SK-N-DZ (cell line): ENCODE results near the gene PPP1R12B.
"Not testable (repeated sequence)": the region's sequence is repeated elsewhere in the genome, so short reads cannot be mapped to it uniquely, and the experiment has no call there.

Experiments
- DNase-seq: peaks from one replicate; pipeline ENCODE4 v3.0.0-alpha.2; 2015; ENCODE audit warnings: low spot score

PPP1R12B gene

DNA sequence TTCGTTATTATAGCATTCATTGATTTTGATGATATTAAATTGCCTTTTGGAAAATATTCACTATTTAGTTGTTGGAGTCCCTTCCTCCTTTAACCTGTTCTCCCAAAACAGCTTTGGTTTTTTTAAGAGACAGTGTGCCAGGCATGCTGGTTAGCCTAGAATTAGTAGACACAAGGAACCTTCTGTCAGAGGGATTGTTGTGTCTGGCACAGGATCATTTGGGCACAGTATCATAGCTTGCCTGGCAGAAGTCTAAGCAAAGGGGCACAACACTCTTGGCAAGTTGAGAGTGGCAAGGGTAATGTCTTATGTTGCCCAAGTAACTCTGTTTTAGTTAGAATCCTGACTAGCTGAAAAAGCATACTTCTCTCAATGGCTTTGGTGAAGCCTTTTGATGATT, 49.9 kb downstream of the PPP1R12B start:
- not testable (repeated sequence) for DNase-seq

- not testable (repeated sequence) for DNase-seq
These were observed 53.3 kb downstream of the PPP1R12B start for GRCh38 chr1:202401771-202402170.

DNA sequence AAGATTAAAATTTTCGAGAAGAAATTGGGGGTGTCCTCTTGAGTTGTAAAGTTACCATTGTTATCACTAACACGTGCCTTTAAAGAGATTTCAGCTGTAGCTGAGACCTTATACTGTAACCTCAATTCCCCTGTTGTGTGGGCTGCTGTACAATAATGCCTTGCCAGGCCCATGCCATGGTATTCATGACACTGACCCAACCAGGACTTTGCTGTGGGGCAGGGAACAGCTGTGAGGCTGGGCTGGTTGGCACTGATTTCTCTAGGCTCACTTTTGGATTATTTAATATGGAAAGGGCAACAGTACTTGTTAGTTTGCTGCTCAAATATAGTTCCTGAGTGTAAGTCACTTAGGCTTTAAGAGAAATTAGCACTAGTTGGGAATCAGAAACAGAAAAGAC, 54.9 kb downstream of the PPP1R12B start:
- not testable (repeated sequence) for DNase-seq

DNA sequence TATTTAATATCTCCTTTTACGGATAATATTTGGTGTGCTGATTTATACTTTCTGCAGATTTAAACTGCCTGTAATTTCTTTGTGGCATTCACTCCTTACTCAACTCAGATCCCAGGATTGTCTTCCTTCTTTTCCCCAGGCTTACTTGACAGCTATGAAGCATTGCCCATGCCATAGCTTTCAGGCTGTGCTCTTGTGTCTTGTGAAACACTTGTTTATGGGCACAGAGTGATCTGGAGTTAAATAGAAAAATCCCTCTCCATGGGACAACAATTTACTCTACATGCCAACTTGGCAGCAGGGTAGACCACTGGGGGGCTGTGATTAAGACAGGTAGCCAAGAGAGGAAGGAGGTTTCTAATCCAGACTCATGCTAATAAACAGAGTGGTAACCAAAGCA, 57.4 kb downstream of the PPP1R12B start:
- DNase-seq: no peak

DNA sequence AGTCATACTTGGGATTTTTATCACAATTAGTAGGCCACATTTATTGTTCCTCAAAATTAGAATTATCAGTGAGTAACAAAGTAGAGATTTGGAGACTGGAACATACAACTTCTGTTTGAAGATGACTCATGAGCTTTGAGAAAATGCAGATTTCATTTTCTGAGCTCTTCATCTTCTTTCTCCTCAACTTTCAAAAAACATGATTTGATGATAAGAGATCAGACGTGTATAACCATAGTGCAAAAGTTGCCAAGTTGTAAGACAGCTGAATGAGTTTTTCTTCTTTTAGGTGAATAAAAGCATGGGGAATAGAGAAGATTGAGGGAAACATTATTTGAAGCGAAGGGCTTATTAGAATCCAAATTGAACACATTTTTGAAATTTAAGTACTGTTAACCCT, 58.4 kb downstream of the PPP1R12B start:
- not testable (repeated sequence) for DNase-seq

- DNase-seq: peak; percentile 26
These were observed 58.9 kb downstream of the PPP1R12B start for GRCh38 chr1:202407378-202407777.

GRCh38 chr1:202410251-202410650, 61.8 kb downstream of the PPP1R12B start:
- not testable (repeated sequence) for DNase-seq

DNA sequence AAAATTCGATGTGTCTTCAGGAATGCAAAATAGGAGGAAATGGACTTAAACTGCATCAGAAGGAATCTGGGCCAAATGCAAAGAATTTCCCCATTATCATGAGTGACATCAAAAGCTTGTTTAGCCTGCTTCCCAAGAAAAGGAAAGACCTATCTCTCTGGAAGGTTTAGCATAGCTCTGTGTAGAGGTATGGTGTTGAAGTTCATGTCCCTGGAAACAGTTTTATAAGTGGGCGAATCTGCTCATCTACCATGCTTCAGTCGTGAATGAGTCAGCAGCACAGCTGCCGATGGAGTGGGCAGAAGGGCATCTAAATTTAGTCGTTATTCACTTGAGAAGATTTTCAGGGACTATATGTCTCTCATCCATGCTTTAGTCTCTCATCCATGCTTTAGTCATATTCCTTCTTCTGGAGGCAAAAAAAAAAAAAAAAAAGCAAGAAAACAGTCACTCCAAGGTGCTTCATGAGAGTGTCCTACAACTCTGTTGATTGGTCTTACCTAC, 62.4 kb downstream of the PPP1R12B start:
- DNase-seq: not testable (repeated sequence)

GRCh38 chr1:202411422-202411821, 62.9 kb downstream of the PPP1R12B start:
- DNase-seq: no peak

DNA sequence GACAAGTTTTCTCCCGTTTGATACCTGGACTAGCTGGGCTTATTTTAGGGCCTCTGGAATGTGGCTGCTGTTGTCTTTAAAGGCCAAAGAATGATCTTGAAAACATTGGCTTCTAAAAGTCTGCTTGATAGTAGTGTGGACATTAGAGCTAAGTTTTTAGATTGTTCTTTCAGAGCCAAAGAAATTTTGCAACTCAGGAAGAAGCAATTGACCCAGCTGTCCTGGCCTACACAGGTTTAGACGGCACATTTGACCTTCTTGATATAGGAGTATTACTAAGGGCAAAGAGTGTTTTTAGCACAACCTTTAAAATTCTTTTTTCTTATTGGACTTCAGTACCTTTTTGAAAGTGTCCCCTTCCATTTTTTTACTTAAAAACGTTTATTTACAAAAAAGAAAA, 63.9 kb downstream of the PPP1R12B start:
- DNase-seq: not testable (repeated sequence)

- DNase-seq: no peak
These were observed 68.1 kb downstream of the PPP1R12B start for GRCh38 chr1:202416641-202417040.

- not testable (repeated sequence) for DNase-seq
These were observed 68.6 kb downstream of the PPP1R12B start for GRCh38 chr1:202417141-202417540.

- DNase-seq: not testable (repeated sequence)
These were observed 69.3 kb downstream of the PPP1R12B start for GRCh38 chr1:202417762-202418201.

DNA sequence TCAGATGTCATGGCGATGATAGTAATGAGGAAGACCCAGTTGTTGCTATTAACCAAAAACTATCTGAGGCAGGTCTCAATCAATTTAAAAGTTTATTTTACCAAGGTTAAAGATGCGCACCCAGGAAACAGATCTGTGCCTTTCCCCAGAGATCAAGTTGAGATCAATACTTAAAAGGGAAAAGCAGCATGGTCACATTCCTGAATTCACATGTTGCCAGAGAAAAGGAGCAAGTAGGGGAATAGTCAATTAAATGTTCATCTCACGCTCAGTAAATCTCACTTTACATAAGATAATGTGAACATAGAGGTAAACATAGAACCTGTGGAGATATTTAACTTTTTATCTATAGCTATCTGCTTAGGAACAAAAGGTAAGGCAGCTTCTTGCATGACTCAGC, 71.2 kb downstream of the PPP1R12B start:
- DNase-seq: not testable (repeated sequence)

- DNase-seq: not testable (repeated sequence)
These were observed 72.1 kb downstream of the PPP1R12B start for GRCh38 chr1:202420422-202421094.

DNA sequence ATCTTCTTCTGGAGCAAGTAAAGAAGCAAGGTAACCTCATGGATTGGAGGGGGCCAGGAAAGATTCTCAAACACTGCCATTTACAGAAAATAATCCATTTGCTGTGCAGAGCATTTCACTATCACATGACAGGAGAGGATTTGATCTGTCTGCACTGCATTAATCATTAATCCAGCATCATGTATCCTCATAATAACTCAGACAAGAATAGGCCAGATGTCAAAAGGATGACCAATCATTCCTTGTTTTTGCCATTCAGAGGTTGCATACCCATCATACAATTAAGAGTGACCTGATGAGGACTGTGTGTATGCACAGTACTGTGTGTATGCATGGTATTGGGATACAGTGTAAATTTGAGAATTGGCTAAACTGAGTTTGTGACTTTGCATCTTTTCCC, 74.2 kb downstream of the PPP1R12B start:
- not testable (repeated sequence) for DNase-seq

DNA sequence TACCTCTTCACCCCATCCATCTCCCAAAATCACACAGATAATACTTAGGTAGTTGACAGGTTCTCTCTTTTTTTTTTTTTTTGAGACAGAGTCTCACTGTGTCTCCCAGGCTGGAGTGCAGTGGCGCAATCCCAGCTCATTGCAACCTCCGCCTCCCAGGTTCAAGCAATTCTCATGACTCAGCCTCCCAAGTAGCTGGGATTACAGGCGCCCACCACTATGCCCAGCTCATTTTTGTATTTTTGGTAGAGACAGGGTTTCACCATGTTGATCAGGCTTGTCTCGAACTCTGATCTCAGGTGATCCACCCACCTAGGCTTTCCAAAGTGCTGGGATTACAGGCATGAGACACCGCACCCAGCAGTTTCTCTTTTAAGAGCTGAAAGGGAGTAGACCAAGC, 75.8 kb downstream of the PPP1R12B start:
- DNase-seq: not testable (repeated sequence)

- DNase-seq: not testable (repeated sequence)
These were observed 81.6 kb downstream of the PPP1R12B start for GRCh38 chr1:202430111-202430510.

GRCh38 chr1:202432338-202432737, 83.8 kb downstream of the PPP1R12B start:
- DNase-seq: not testable (repeated sequence)

DNA sequence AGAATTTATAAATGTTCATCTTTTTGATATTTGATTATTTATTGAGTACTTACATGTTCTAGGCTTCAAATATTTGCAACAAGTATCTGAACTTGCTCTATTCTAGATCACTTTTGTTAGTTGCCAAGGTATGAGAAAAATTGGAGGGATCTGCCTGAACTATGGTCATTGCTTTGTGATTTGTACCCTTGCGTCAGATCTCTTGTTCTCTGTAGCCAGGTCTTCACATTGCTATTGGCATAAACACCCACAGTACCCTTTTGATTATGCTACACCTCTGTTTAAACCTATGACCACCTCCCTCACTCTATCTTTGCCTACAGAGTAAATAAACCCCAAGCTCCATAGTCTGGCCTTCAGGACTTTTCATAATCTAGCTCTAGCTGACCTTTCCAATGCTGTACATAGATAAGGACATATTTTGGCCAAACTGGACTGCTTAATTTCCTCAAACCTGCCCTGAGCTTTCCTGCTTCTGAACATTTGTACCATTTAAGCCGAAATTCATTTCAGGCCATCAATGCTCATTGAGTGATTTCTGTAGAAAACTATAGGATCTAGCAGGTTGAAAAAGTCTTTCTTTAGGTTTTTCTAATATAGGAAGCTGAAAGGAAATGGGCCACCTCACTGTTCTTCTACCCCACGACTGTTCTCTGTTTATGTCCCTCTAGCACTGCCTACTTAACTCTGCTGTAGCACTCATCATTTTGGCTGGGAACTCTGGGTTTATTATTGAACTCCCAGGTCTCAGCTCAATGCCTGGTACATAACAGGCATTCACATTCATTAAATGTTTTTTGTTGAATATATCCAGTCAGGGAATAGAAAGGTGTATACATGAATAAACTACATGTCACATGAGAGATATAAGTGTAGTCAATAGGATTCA, 84.9 kb downstream of the PPP1R12B start:
- no peak for DNase-seq

GRCh38 chr1:202434059-202434458, 85.6 kb downstream of the PPP1R12B start:
- no peak for DNase-seq

GRCh38 chr1:202438393-202439174, 90.1 kb downstream of the PPP1R12B start:
- DNase-seq: no peak
